A549 (cell line): ENCODE data around the gene HTR5A. TPM values are rescaled to one million over a fixed set of nuclear protein-coding genes. Genes with fewer than 3 reads are reported as not detected.

Experiments used
- ATAC-seq, 2 experiments: fragments of 200-7000 bp in 1 of 2; fragments of >200 bp in 1 of 2; cut with Nextera tagmentation in 1 of 2; cut with Tn5 transposase in 1 of 2; 3 replicates each; pipeline versions ENCODE4 v1.8.0 to v1.9.1; 2018 to 2020; ENCODE audit warnings: mild to moderate bottlenecking in 1 of 2, moderate library complexity in 1 of 2
- CTCF ChIA-PET: fragments of 300-600 bp; sonication (Branson Sonifier 250); formaldehyde crosslinking; extraction: SDS; loops from one replicate; lab custom pipeline; 2021; ENCODE audit warnings: antibody characterized with exemption, inconsistent platforms; lab: Yijun Ruan, JAX
- POLR2A ChIA-PET: fragments of 350-600 bp; formaldehyde crosslinking; extraction: SDS; loops from one replicate; lab custom pipeline; 2021; ENCODE audit warnings: antibody characterized with exemption, inconsistent platforms; lab: Yijun Ruan, JAX
- DNase-seq, 2 experiments: peaks; one replicate each; pipeline versions ENCODE4 v3.0.0 to v3.0.0-alpha.2; 2011 to 2016; ENCODE audit warnings: low read depth in 1 of 2, low spot score in 1 of 2
- FAIRE-seq: peaks from 2 replicates; lab custom pipeline; 2011; peaks lifted over from hg19 to GRCh38; lab: Jason Lieb, UNC
- H3K27ac ChIP-seq, 2 experiments: fragments of >200 bp; sonication (Bioruptor Twin); formaldehyde crosslinking; 3 replicates each; pipeline ENCODE4 v1.5.1; 2016 to 2017
- H3K4me1 ChIP-seq: fragments of >200 bp; sonication (Bioruptor Twin); formaldehyde crosslinking; 3 replicates; pipeline ENCODE4 v1.6.1; 2016
- H3K4me2 ChIP-seq: fragments of >200 bp; sonication (Bioruptor Twin); formaldehyde crosslinking; 3 replicates; pipeline ENCODE4 v1.6.1; 2016
- H3K4me3 ChIP-seq: fragments of >200 bp; sonication (Bioruptor Twin); formaldehyde crosslinking; 3 replicates; pipeline ENCODE4 v1.5.1; 2016
- H3K9me3 ChIP-seq: fragments of >200 bp; sonication (Bioruptor Twin); formaldehyde crosslinking; 3 replicates; pipeline ENCODE4 v1.6.1; 2016
- BCL3 ChIP-seq: fragments of >200 bp; sonication (Bioruptor Twin); formaldehyde crosslinking; IDR thresholded peaks from 3 replicates; pipeline ENCODE4 v1.6.1; 2016
- BHLHE40 ChIP-seq: IDR thresholded peaks from 2 replicates; pipeline ENCODE4 v1.6.1; 2012; ENCODE audit warnings: low read depth, low read length, inconsistent platforms
- CBX2 ChIP-seq: fragments of 200-600 bp; sonication (generic); IDR thresholded peaks from 2 replicates; pipeline ENCODE4 v1.6.1; 2016; ENCODE audit warnings: low read depth, mild to moderate bottlenecking, borderline replicate concordance
- CHD4 ChIP-seq: fragments of 200-600 bp; sonication (generic); IDR thresholded peaks from 2 replicates; pipeline ENCODE4 v1.6.1; 2016; ENCODE audit warnings: antibody characterized with exemption, mild to moderate bottlenecking, borderline replicate concordance
- EP300 ChIP-seq, 2 experiments: fragments of >200 bp; sonication (Bioruptor Twin); formaldehyde crosslinking; IDR thresholded peaks; 2 replicates in 1 of 2; 3 replicates in 1 of 2; pipeline ENCODE4 v1.6.1; 2016 to 2017
- ESRRA ChIP-seq: fragments of 150-350 bp; IDR thresholded peaks from 2 replicates; pipeline ENCODE4 v1.6.1; 2014; ENCODE audit warnings: mild to moderate bottlenecking, low read length, borderline replicate concordance
- FOSB ChIP-seq: fragments of 250-450 bp; sonication (Bioruptor Pico); IDR thresholded peaks from 2 replicates; pipeline ENCODE4 v1.5.0; 2020; ENCODE audit warnings: mild to moderate bottlenecking, moderate library complexity
- FOXS1 ChIP-seq: fragments of 250-450 bp; sonication (Bioruptor Pico); IDR thresholded peaks from 2 replicates; pipeline ENCODE4 v1.5.0; 2020; ENCODE audit warnings: mild to moderate bottlenecking, moderate library complexity
- HES2 ChIP-seq: fragments of >200 bp; sonication (Bioruptor Twin); formaldehyde crosslinking; IDR thresholded peaks from 2 replicates; pipeline ENCODE4 v1.6.1; 2016
- HOXA7 ChIP-seq: fragments of 250-450 bp; sonication (Bioruptor Pico); IDR thresholded peaks from 2 replicates; pipeline ENCODE4 v1.5.0; 2020; ENCODE audit warnings: mild to moderate bottlenecking, moderate library complexity
- HOXB13 ChIP-seq: fragments of 250-450 bp; sonication (Bioruptor Pico); IDR thresholded peaks from 2 replicates; pipeline ENCODE4 v1.5.0; 2020; ENCODE audit warnings: low read depth, mild to moderate bottlenecking, moderate library complexity
- MAZ ChIP-seq: fragments of 150-350 bp; IDR thresholded peaks from 2 replicates; pipeline ENCODE4 v1.6.1; 2014; ENCODE audit warnings: antibody characterized with exemption, low read depth, low read length, borderline replicate concordance
- NFE2L2 ChIP-seq: fragments of 150-350 bp; conservative IDR thresholded peaks from 2 replicates; pipeline ENCODE4 v1.6.1; 2014; ENCODE audit warnings: low read length
- PHF8 ChIP-seq: fragments of 200-600 bp; sonication (generic); IDR thresholded peaks from 2 replicates; pipeline ENCODE4 v1.6.1; 2016; ENCODE audit warnings: low read depth, mild to moderate bottlenecking, antibody characterized with exemption, moderate library complexity, borderline replicate concordance
- RAD21 ChIP-seq, 2 experiments: fragments of >200 bp in 1 of 2; sonication (Bioruptor Twin) in 1 of 2; formaldehyde crosslinking in 1 of 2; IDR thresholded peaks in 1 of 2; conservative IDR thresholded peaks in 1 of 2; 2 replicates in 1 of 2; 3 replicates in 1 of 2; pipeline ENCODE4 v1.6.1; 2012 to 2018; ENCODE audit warnings: inconsistent platforms in 1 of 2
- RCOR1 ChIP-seq: fragments of 150-350 bp; IDR thresholded peaks from 2 replicates; pipeline ENCODE4 v1.6.1; 2014; ENCODE audit warnings: antibody characterized with exemption, low read length, low read depth
- RFX5 ChIP-seq: fragments of 450-650 bp; IDR thresholded peaks from 2 replicates; pipeline ENCODE4 v1.7.1; 2014; ENCODE audit warnings: antibody characterized with exemption, mild to moderate bottlenecking, moderate library complexity
- RNF2 ChIP-seq: fragments of 200-600 bp; sonication (generic); IDR thresholded peaks from 2 replicates; pipeline ENCODE4 v1.6.1; 2016; ENCODE audit warnings: low read depth, mild to moderate bottlenecking, antibody characterized with exemption, moderate library complexity, borderline replicate concordance
- TP53 ChIP-seq: fragments of 250-450 bp; sonication (Bioruptor Pico); IDR thresholded peaks from 2 replicates; pipeline ENCODE4 v1.5.0; 2021; ENCODE audit warnings: mild to moderate bottlenecking, moderate library complexity
- ZC3H11A ChIP-seq: fragments of 450-650 bp; IDR thresholded peaks from 2 replicates; pipeline ENCODE4 v1.6.1; 2014; ENCODE audit warnings: antibody characterized with exemption, mild to moderate bottlenecking
- ZFP36 ChIP-seq: fragments of 450-650 bp; IDR thresholded peaks from 2 replicates; pipeline ENCODE4 v1.6.1; 2014; ENCODE audit warnings: borderline replicate concordance; ENCODE audit not compliant: partially characterized antibody
- ZNF302 ChIP-seq: fragments of 250-450 bp; sonication (Bioruptor Pico); IDR thresholded peaks from 2 replicates; pipeline ENCODE4 v1.9.0; 2021; ENCODE audit warnings: inconsistent platforms, mild to moderate bottlenecking, moderate library complexity
- ZSCAN20 ChIP-seq: fragments of 250-450 bp; sonication (Bioruptor Pico); IDR thresholded peaks from 2 replicates; pipeline ENCODE4 v1.8.0; 2022; ENCODE audit warnings: mild to moderate bottlenecking, moderate library complexity
- WGBS: methylation state at CpG from one replicate; pipeline ENCODE4 v1.1.6; 2017; ENCODE audit errors: missing lambda C conversion rate; 5-methylcytosine and 5-hydroxymethylcytosine counted together
- polyA plus RNA-seq, 4 experiments: library from polyadenylated mRNA; depleted of rRNA in 3 of 4; stranded (reverse); fragments of >200 nt; fragmentation: RNase III in 1 of 4; extraction: RNeasy Plus Mini Kit Qiagen cat#74134 plus additional on column Dnase treatment in 1 of 4; gene quantifications; 2 replicates in 3 of 4; 3 replicates in 1 of 4; pipeline ENCODE4 v1.2.3, GENCODE V29; 2011 to 2017
- TF ChIP-seq, protein P1 (sequence below): fragments of 150-350 bp; IDR thresholded peaks from 2 replicates; pipeline ENCODE4 v1.6.1; 2014; ENCODE audit warnings: low read depth, mild to moderate bottlenecking, low read length
- TF ChIP-seq, protein P2 (sequence below): fragments of 450-650 bp; IDR thresholded peaks from 2 replicates; pipeline ENCODE4 v1.6.1; 2014; ENCODE audit warnings: antibody characterized with exemption
- TF ChIP-seq, protein P3 (sequence below): IDR thresholded peaks from 2 replicates; pipeline ENCODE4 v1.6.1; 2012

The HTR5A gene
- polyA plus RNA-seq, 2 of the 4 experiments (the other 2 are of a cell fraction), result not detected

DNA sequence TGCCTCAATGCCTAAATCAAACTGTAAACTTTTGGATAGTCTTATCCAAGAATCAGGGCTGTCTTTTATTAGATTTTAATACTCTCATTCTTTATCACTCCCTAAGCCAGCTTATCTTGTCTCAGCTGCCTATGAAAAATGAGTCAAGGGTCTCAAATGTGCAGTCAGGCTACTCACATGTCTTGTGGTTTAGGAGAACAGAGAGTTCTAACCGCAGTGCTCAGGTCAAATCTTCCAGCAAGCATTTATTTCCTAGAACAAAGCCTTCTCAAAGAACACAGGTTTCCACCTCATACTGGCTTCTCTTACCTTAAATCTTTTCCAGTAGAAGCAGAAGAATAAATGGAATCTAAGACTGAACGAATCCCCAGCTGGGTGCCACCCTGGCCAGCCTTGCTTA, 23.5 kb downstream of the HTR5A start:
- ChIA-PET CTCF (interaction anchor here (0.9 kb wide), 1 partner anchor 21 kb away, joined by 4 read pairs; no protein-coding TSS in a partner anchor), POLR2A (no interaction called here)
- Histone ChIP-seq H3K4me3 (no peak overlapping the region), H3K27ac (no peak overlapping the region), H3K4me1 (no peaks in the 10 kb centered on the region), H3K4me2 (no peak overlapping the region), H3K9me3 (no peaks in the 10 kb centered on the region)
- FAIRE-seq (no peak), DNase-seq (no peak), ATAC-seq (no peak)
- 3% methylated on average over 2 of the region's 2 CpGs for WGBS
- TF ChIP-seq FOXS1 (CRISPR knock-in tag) (no peak), FOSB (CRISPR knock-in tag) (no peak), RNF2 (no peak), CBX2 (no peak), PHF8 (no peak), TP53 (CRISPR knock-in tag) (no peak), ZFP36 (no peak), BHLHE40 (no peak), CHD4 (no peak), EP300 (IDR thresholded peaks at IDR 0.05) (no peak), RFX5 (no peak), BCL3 (no peak)
- TF ChIP-seq, protein P1, sequence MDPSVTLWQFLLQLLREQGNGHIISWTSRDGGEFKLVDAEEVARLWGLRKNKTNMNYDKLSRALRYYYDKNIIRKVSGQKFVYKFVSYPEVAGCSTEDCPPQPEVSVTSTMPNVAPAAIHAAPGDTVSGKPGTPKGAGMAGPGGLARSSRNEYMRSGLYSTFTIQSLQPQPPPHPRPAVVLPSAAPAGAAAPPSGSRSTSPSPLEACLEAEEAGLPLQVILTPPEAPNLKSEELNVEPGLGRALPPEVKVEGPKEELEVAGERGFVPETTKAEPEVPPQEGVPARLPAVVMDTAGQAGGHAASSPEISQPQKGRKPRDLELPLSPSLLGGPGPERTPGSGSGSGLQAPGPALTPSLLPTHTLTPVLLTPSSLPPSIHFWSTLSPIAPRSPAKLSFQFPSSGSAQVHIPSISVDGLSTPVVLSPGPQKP, result no peak

- no peaks in the 10 kb centered on the region for H3K9me3 ChIP-seq
- ATAC-seq (no peak), DNase-seq (no peak), FAIRE-seq (no peak)
- no peak overlapping the region for H3K4me2 ChIP-seq
- ChIA-PET POLR2A (no interaction called here), CTCF (no interaction called here)
- no peak overlapping the region for H3K4me3 ChIP-seq
- no peaks in the 10 kb centered on the region for H3K4me1 ChIP-seq
- no peak overlapping the region for H3K27ac ChIP-seq
- TF ChIP-seq FOXS1 (CRISPR knock-in tag) (no peak), RCOR1 (no peak), ESRRA (no peak), ZSCAN20 (CRISPR knock-in tag) (no peak), CBX2 (no peak), CHD4 (no peak), RAD21 (conservative IDR thresholded peaks at IDR 0.05 in 1 of 2, IDR thresholded peaks at IDR 0.05 in 1 of 2) (no peak), ZNF302 (CRISPR knock-in tag) (no peak), MAZ (no peak), ZFP36 (no peak), NFE2L2 (no peak), ZC3H11A (no peak), HOXB13 (no peak), TP53 (CRISPR knock-in tag) (no peak), HES2 (no peak), HOXA7 (CRISPR knock-in tag) (no peak)
- TF ChIP-seq, protein P2, sequence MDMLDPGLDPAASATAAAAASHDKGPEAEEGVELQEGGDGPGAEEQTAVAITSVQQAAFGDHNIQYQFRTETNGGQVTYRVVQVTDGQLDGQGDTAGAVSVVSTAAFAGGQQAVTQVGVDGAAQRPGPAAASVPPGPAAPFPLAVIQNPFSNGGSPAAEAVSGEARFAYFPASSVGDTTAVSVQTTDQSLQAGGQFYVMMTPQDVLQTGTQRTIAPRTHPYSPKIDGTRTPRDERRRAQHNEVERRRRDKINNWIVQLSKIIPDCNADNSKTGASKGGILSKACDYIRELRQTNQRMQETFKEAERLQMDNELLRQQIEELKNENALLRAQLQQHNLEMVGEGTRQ, result no peak
- TF ChIP-seq, protein P3, sequence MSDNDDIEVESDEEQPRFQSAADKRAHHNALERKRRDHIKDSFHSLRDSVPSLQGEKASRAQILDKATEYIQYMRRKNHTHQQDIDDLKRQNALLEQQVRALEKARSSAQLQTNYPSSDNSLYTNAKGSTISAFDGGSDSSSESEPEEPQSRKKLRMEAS, result no peak
- WGBS, result 23% methylated on average over 6 of the region's 6 CpGs
These were observed 24.6 kb downstream of the HTR5A start for GRCh38 chr7:155094636-155095135.
